ENCODE data around the gene FCN2.

Gene FCN2

DNA sequence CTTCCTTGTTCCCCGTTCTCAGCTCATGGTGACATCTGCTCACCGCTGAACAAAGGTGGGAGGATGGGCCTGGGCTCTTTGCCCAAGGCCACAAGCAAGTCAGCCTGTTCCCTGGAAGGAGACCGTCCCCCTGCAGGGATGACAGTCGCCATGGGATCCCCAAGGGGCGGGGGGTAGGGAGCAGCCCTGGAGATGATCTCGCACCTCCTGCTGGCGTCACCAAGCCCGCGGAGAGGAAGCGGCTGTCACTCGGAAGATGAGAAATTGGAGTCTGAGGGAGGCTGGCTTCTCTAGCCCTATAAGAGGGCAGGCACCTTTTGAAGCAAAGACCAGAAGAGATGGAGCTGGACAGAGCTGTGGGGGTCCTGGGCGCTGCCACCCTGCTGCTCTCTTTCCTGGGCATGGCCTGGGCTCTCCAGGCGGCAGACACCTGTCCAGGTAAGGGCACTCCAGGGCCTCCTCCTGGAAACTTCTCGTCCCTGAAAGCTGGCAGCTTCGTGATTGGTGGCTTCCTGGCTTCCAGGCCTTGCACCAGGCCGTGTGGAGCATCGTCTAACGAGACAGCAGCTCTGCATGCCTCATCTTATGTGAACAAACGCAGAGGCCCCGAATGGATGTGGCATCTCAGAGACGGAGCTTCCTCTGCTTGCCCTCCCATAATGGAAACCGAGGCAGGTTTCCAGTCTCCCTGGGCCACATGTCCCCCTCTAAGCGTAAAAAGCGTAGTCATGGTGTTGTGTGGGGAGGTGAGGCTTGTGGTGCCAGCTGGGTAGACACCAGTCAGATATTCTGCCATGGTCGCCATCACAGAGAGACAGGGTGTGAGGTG lies at the start of gene FCN2:
Gene FCN2, plus strand, starts transcription at position 327 of the 829 bp plus-strand sequence. Its CDS starts 12 bp downstream, at position 339.
- no peak for DNase-seq

DNA sequence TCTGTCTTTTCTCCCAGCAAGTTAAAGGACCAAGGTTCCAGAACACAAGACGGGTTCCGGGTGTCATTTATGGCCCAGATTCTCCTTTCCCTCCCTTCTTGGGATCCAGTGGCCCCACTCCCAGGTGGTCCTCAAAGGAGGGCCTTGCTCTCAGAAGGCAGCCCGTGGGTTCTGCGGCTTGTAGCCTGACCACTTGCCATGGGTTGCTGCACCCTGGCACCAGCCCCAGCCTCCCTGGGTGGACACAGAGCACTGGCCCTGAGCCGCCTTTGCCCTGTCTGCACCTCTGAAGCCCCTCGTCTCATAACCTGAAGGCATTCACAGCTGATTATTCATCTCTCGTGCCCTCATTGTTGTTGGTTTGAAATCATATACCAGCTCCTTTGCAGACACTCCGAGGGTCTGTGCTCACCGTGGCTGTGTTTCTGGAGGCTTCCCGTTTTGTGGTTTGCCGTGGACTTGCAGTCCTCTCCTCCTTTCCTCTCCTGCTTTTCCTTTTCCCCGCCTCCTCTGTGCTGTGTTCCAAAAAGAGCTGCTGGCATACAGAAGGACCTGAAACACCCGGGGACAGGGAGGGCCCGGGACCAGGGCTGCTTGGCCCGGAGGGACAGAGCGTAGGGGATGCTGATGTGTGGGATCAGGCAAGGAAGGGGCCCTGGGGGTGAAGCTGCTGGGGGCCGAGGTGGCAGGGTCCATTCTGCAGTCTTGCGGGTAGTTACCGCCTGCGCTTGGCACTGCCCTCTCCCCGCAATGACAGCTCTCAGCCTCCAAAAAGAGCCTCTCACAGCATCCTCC lies 49.5 kb upstream of the FCN2 start:
- DNase-seq, result no peak

GRCh38 chr9:134832471-134832870 lies 48.1 kb upstream of the FCN2 start:
- DNase-seq, result no peak

GRCh38 chr9:134833294-134833880 lies 47.2 kb upstream of the FCN2 start:
- DNase-seq, result no peak

GRCh38 chr9:134834217-134834956 lies 46.2 kb upstream of the FCN2 start:
- DNase-seq, result no peak

DNA sequence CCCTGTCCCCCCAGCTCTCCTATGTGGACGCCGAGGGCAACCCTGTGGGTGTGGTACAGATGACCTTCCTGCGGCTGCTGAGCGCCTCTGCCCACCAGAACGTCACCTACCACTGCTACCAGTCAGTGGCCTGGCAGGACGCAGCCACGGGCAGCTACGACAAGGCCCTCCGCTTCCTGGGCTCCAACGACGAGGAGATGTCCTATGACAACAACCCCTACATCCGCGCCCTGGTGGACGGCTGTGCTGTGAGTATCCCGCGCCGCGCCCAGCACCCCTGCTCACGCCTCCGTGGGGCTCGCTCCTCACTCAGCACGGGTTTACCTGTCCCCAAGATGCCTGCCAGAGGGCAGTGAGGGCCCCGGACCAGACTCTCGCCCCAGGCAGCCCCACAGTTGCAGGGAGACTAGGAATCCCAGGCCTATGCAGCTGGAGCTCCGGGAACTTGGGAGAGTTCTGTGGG lies 45.6 kb upstream of the FCN2 start:
- DNase-seq, result no peak

GRCh38 chr9:134835448-134835847 lies 45.2 kb upstream of the FCN2 start:
- no peak for DNase-seq

DNA sequence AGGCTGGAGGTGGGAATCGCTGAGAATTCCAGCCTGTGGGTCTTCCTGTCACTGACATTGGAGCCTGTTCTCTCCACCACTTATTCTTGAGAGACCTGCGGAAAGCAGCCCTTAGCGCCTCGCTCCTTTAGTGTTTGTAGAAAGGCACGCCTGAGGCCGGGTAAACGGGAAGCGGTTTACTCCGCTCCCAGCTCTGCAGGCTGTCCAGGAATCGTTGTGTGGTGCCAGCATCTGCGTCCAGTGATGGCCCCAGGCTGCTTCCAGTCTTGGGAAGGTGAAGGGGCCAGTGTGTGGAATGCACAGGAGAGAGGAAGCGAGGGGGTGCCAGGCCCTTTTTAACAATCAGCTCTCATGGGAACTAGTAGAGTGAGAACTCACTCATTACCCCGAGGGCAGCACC lies 44.6 kb upstream of the FCN2 start:
- DNase-seq, result no peak

- no peak for DNase-seq
Measured at GRCh38 chr9:134836406-134836970, 44.1 kb upstream of the FCN2 start.

DNA sequence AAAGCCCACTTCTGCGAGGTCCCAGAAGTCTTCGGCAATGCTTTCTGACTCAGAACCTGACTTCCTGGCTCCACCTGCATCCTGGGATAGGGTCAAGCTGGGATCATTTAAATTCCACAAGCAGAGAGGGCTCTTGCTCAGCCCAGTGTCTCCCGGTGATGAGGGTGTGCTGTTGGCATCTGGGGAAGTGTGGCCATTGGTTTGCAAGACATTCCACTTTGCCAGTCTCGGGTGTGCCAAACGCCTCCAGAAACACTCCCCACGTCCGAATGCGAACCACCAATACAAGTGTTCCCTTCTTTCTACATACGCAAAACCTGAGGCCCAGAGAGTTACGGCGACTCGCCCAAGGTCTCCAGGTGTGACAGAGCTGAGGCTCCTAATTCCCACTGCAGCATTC lies 43.1 kb upstream of the FCN2 start:
- no peak for DNase-seq

- no peak for DNase-seq
Measured at GRCh38 chr9:134838651-134839454, 41.8 kb upstream of the FCN2 start.

DNA sequence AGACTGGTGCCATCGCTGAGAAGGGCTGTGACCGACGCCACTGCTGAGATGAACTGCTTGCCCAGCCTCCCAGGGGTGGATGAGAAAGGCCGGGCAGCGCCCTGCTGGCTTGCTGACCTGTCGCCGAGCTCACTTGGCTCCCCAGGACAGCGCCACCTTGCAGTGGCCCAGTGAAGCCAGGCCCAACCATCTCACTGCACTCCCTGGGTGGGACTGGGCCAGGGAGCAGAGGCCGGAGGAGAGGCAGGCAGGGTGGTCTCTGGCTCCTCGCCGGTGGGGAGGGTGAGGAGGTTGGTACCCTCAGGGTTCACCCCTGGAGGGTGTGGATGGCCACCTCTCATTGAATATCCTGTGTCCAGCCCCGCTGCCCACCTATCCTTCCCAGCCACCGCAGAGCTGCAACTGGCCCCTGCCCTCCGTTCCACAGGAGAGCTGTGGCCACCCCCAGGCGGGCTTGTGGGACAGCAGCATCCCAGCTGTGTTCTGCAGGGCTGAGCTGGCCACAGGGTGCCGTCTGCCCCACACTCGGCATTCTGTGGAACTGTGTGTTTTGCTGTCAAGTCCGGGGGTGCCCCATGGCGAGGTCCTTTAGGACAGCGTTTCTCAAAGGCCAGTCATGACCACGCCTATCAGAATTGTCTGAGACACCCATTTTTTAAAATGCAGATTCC lies 41.0 kb upstream of the FCN2 start:
- no peak for DNase-seq

- no peak for DNase-seq
Measured at GRCh38 chr9:134840511-134840910, 40.1 kb upstream of the FCN2 start.

DNA sequence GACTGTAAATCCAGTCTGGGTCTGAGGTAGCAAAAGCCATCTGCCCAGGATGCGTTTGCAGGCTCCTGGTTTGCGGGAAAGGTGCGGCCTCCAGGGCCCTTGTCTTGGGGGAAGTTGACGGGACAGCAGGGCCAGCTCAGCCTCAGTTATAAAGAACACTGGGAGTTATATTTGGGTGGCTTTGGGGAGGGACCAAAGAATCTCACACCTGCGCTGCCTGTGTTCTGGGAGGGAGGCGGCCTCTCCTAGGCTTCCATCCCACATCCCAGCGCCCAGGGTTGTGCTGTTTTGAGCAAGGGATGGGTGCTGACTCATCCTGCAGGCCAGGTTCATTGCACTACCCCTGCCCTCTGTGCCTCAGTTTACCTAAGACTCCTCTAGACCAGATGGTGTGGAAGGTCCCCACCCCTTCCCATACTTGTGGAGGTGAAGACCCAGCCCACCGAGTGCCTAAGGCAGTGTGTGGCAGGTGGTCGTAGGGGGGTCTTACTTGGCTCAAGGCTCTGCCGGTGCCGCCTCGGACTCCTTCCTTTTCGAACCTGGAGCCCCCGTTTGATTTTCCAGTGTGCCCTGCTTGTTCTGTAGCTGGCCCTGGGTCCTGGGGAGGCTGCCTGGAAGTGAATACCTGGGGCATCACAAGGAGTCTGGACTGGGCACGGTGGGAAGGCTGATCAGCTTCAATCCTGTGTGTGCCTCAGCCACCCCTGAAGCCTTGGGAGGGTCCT lies 39.3 kb upstream of the FCN2 start:
- DNase-seq, result no peak

DNA sequence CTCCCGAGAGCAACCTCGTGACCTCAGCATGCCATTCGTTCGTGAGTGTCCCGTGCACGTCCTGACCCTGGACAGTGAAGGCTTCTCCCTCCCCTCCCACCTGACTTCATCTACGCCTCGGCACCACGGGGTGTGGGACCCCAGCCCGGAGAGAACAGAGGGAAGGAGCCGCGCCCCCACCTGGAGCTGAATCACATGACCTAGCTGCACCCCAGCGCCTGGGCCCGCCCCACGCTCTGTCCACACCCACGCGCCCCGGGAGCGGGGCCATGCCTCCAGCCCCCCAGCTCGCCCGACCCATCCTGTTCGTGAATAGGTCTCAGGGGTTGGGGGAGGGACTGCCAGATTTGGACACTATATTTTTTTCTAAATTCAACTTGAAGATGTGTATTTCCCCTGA lies 38.3 kb upstream of the FCN2 start:
- DNase-seq, result no peak

DNA sequence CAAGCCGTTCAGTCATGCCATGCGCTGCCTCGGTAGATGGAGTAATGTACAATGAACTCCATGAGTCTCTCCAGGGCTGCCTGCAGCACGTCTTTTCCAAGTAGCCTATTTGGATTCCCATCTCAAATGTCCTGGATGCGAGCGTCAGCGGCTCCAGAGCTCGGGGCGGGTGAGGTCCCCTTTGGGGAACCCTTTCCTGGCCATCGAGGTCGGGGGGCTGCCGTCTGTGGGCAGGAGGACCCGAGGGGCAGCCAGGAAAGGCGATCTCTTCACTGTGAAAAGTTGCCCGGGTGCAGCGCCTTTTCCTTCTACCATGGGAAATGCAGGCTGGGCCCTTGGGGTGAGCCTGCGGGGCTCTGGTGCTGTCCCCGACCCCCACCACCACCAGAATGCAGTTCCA lies 36.9 kb upstream of the FCN2 start:
- no peak for DNase-seq

GRCh38 chr9:134844821-134845220 lies 35.8 kb upstream of the FCN2 start:
- no peak for DNase-seq

DNA sequence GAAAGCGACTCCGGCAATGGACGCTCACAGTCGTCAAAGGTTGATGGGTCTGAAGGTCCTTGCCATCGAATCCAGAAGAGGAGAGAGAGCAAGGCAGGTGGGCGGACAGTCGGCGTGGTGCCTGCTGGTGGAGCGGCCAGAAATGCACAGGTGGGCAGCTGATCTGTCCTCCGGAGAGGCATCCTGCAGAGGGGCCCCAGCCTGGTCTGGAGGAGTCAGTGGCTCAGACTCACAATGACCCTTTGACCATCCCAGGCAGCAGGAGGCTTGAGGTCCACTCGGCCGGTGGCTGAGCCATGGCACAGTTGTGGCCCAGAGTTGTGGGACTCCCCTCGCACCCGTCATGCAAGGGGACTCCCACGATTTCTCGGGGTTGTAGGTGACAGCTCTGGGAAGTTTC lies 34.4 kb upstream of the FCN2 start:
- no peak for DNase-seq

DNA sequence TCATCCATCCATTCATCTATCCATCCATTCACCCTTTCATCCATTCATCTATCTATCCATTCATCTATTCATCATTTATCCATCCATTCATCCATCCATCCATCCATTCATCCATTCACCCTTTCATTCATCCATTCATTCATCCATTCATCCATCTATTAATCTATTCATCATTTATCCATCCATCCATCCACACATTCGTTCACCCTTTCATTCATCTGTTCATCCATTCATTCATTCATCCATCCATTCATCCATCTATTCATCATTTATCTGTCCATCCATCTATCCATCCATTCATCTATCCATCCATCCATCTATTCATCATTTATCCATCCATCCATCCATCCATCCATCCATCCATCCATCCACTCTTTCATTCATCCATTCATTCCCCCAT lies 33.9 kb upstream of the FCN2 start:
- no peak for DNase-seq

- no peak for DNase-seq
Measured at GRCh38 chr9:134847138-134847537, 33.5 kb upstream of the FCN2 start.
